GM18520 (cell line): ENCODE data around the gene CARD19.
"Not testable (repeated sequence)": the region's sequence is repeated elsewhere in the genome, so short reads cannot be mapped to it uniquely, and the experiment has no call there.

Experiments
- ATAC-seq: cut with Tn5 transposase; IDR thresholded peaks from one replicate; pipeline ENCODE4 v1.9.1; 2021; ENCODE audit not compliant: unreplicated experiment

Gene CARD19

DNA sequence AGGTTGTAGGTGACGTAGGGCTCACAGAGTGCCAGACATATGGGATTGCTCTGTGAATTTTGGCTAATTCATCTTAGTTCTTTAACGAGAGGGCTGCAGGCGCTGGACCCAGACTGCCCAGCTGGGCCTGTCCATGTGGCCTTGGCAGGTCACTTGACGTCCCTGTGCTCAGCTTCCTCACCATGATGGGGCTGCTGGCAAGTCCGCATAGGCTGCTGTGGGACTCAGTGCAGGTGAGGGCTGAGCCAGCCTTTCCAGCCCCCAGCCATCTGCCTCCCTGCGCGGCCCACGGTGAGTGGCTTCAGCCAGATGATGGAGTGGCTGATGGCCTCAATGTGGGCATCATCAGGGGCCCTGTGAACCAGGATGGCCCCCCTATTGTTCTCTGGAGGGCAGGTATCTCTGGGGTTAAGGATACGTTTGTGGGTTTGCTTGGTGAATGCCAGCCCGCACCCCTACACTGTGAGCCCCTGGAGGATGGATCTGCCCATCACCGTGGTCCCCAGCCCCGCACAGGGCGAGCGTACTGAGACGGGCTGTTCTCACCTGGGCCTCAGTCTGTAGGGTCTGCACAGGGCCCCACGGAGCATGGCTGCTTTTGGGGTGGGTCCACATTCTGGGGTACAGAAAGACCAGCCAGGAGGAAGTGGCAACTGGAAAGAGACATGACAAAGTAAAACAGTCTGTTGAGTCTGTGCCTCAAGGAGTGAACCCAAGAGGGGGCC is 3.7 kb downstream of the CARD19 start:
- no peak for ATAC-seq

DNA sequence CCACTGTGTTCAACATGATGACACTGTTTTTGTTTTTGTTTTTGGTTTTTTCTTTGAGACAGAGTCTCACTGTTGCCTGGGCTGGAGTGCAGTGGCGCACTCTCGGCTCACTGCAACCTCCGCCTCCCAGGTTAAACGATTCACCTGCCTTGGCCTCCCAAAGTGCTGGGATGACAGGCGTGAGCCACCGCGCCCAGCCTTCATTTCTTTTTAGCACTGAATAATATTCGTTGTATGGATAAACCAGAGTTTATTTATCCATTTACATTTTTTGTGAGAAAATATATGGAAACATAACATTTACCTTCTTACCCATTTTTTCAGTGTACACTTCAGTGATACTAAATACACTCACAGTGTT is 4.2 kb downstream of the CARD19 start:
- ATAC-seq, result no peak

- ATAC-seq, result not testable (repeated sequence)
Observed at GRCh38 chr9:93101086-93101485, 5.1 kb downstream of the CARD19 start.

- no peak for ATAC-seq
Observed at GRCh38 chr9:93105620-93106019, 9.6 kb downstream of the CARD19 start.

- ATAC-seq, result no peak
Observed at GRCh38 chr9:93107151-93107824, 11.3 kb downstream of the CARD19 start.

DNA sequence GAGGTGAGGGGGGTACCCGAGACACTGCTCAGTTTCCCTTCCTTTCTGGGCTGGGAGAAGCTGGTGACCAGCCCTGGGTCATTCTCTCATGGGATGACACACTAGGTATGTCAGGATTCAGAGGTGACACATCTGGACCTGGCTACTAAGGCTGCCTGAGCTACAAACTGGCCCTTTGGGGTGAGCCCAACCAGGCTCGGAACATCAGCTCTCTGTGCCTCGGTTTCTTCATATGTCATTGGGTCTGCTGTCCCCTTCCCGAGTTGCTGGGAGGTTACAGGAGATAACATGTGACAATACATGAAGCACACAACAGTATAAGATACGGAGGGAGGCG is 11.8 kb downstream of the CARD19 start:
- no peak for ATAC-seq

DNA sequence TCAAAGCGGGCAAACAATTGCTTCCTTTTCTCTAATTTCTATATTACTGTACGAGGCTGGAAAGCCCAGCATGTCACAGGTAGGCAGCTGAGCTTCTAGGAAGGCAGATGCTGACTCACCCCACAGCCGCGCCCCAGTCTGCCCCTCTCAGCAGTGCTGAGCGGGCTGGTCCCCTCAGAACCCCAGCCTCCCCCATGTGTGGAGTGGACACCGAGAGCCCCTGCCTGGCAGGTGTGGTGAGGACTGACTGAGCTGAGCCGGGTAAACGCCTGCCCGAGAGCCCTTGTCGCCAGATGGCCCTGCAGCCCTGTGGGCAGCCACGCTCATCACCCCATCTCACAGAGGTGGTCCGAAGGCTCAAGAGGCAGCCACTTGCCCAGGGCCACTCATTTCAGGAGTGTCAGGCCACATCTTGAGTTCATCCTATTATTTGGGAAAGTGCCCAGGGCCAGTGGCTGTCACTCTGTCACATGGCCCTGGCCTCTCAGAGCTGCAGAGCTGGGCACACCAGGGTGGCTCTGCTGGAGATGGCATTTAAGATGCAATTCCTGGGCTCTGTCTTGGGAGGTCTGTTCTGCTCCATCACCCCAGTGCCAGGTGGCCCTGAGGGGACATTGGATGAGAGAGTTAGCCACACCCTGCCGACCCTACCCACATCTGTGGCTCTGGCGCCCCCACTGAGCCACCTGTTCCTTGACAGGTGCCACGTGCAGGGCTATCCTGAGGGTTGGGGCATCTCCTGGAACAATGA is 12.4 kb downstream of the CARD19 start:
- ATAC-seq, result no peak

DNA sequence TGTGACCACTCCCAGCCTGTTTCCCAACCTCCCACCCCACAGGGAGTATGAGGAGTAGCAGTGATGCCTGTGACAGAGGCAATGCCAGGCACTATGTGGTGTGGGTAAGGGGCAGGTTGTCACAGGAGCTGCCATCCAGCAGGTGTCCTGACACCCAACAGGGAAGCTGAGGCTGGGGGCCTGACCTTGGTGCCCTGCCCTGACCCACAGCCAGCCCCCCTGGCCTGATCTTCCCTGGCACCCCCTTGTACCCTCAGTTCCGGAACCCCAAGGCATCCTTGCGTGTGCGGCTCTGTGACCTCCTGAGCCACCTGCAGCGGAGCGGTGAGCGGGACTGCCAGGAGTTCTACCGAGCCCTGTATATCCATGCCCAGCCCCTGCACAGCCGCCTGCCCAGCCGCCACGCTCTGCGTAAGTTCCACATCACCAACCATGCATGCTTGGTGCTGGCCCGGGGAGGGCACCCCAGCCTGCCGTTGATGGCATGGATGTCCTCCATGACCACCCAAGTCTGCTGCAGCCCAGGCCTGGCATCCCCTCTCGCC is 14.4 kb downstream of the CARD19 start:
- ATAC-seq, result no peak

DNA sequence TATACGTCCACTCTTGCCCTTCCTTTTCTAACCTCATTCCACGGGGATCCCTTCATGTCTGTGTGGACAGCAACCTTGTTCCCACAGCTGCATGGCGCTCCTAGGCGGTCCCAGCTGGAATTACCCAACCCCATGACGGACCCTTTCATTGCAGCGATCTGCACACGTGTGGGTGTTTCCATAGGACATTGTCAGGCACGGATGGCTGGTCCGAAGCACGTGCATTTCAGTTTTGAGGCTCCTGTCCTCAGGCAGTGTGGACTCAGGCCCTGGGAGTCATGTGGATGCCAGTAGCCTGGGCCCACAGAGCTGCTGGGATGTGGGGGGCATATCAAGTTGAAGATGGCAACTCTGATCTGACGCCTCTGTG is 15.0 kb downstream of the CARD19 start:
- ATAC-seq, result no peak

GRCh38 chr9:93111371-93112115 is 15.5 kb downstream of the CARD19 start:
- no peak for ATAC-seq

GRCh38 chr9:93112116-93112863 is 16.3 kb downstream of the CARD19 start:
- no peak for ATAC-seq

DNA sequence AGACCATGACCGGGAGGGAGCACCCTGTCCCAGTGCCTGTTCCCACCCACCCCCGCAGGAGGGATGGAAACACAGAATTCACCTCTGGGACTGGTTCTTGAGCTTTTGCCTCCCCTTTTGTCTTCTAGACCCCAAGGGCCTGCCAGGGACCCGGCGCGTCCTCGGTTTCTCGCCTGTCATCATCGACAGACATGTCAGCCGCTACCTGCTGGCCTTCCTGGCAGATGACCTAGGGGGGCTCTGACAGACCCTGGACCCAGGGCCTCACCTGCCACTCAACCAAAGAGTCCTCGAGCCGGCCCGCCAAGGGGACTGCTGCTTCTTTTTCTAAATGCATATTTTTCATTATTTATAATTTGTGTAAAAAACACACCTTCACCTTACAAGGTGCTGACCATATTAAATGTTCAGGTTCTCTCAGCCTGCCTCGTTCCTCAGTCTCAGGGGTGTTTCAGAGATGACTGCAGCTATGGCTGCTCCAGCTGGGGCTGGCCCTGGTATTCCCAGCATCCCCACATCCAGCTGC is 16.9 kb downstream of the CARD19 start:
- ATAC-seq, result no peak

- no peak for ATAC-seq
Observed at GRCh38 chr9:93114169-93114983, 18.4 kb downstream of the CARD19 start.

DNA sequence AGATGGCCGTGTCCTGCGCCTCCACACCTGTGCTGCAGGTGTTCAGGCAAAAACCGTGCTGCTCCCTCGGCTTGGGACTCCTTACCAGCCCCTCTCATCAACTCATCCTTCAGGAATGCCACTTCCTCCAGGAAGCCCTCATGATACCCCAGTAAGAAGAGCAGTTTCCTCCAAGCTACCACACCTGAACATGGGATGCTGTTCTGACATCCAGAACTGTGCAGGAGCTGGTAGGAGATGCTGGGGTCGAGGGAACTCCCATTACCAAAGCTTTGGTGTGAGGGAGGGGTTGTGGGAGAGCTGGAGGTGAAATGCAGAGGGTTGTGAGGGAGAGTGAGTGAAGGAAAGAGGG is 18.9 kb downstream of the CARD19 start:
- no peak for ATAC-seq

DNA sequence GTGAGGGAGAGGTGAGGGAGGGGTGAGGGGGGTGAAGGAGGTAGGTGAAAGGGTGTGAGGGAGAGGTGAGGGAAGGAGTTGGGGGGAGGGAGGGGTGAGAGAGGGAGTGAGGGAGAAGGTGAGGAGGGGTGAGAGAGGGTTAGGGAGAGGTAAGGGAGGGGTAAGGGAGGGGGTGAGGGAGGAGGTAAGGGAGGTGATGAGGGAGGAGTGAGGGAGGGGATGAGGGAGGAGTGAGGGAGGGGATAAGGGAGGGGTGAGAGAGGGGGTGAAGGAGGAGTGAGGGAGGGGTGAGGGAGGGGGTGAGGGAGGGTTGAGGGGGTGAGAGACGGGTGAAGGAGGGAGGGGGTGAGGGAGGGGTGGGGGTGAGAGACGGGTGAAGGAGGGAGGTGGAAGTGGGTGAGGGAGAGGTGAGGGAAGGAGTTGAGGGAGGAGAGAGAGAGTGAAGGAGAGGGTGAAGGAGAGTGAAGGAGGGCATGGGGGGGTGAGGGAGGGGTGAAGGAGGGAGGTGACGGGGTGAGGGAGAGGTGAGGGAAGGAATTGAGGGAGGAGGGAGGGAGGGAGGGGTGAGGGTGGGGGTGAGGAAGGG is 19.6 kb downstream of the CARD19 start:
- ATAC-seq, result no peak

- ATAC-seq, result no peak
Observed at GRCh38 chr9:93116072-93116961, 20.3 kb downstream of the CARD19 start.

- ATAC-seq, result not testable (repeated sequence)
Observed at GRCh38 chr9:93117521-93117920, 21.5 kb downstream of the CARD19 start.
